ENCODE data around the gene KAZN.
A peak's percentile ranks its signal among the peaks of the same experiment; 100 is the strongest.
"Not testable (repeated sequence)": the region's sequence is repeated elsewhere in the genome, so short reads cannot be mapped to it uniquely, and the experiment has no call there.

The KAZN gene

GRCh38 chr1:15128520-15129313 is 530.2 kb downstream of the KAZN start:
- peak; percentile 23 for DNase-seq (ENCODE audit: extremely low read depth, low read depth)
- TF ChIP-seq CTCF (IDR thresholded peaks at IDR 0.05; ENCODE audit: low read depth, low read length) = peak; percentile 94

- TF ChIP-seq CTCF (IDR thresholded peaks at IDR 0.05; ENCODE audit: low read depth, low read length) = no peak
- no peak for DNase-seq (ENCODE audit: extremely low read depth, low read depth)
Observed at GRCh38 chr1:15129944-15130343, 531.5 kb downstream of the KAZN start.

GRCh38 chr1:15130607-15131006 is 532.1 kb downstream of the KAZN start:
- TF ChIP-seq CTCF (IDR thresholded peaks at IDR 0.05; ENCODE audit: low read depth, low read length) = no peak

GRCh38 chr1:15132965-15133364 is 534.5 kb downstream of the KAZN start:
- no peak for DNase-seq (ENCODE audit: extremely low read depth, low read depth)
- no peak for TF ChIP-seq CTCF (IDR thresholded peaks at IDR 0.05; ENCODE audit: low read depth, low read length)

More at GRCh38 chr1:15130607-15131006, 532.1 kb downstream of the KAZN start:
- DNase-seq (ENCODE audit: extremely low read depth, low read depth) = no peak

GRCh38 chr1:15134285-15134684 is 535.8 kb downstream of the KAZN start:
- no peak for DNase-seq (ENCODE audit: extremely low read depth, low read depth)
- TF ChIP-seq CTCF (IDR thresholded peaks at IDR 0.05; ENCODE audit: low read depth, low read length) = no peak

GRCh38 chr1:15135604-15136003 is 537.1 kb downstream of the KAZN start:
- not testable (repeated sequence) for DNase-seq (ENCODE audit: extremely low read depth, low read depth)

- no peak for DNase-seq (ENCODE audit: extremely low read depth, low read depth)
- TF ChIP-seq CTCF (IDR thresholded peaks at IDR 0.05; ENCODE audit: low read depth, low read length) = no peak
Observed at GRCh38 chr1:15137809-15138208, 539.3 kb downstream of the KAZN start.
